T-cell (primary cell): ENCODE data around the gene SLC26A8. TPM values are rescaled to one million over a fixed set of nuclear protein-coding genes. Genes with fewer than 3 reads are reported as not detected.

Source experiments
- ATAC-seq, 4 experiments: fragments of 200-7000 bp in 3 of 4; fragments of 150-1000 bp in 1 of 4; cut with Tn5 transposase; replicated peaks in 1 of 4; 1 replicate in 3 of 4; 2 replicates in 1 of 4; pipeline ENCODE4 v1.10.0; 2021; ENCODE audit warnings: moderate library complexity in 3 of 4, mild to moderate bottlenecking in 2 of 4, moderate number of reproducible peaks in 1 of 4
- CTCF ChIA-PET, 2 donors: fragments of 300-600 bp; sonication (Branson Sonifier 250); formaldehyde crosslinking; loops; one replicate each; lab custom pipeline; 2022; ENCODE audit warnings: antibody characterized with exemption in 2 of 2; lab: Charles Lee
- POLR2A ChIA-PET, 2 donors: fragments of 300-600 bp; sonication (Branson Sonifier 250); formaldehyde crosslinking; loops; one replicate each; lab custom pipeline; 2022; ENCODE audit warnings: antibody characterized with exemption in 2 of 2; lab: Charles Lee
- DNase-seq, 35 experiments: peaks; one replicate each; pipeline versions ENCODE4 v3.0.0 to v3.0.0-alpha.2; 2013 to 2023
- H3K27ac ChIP-seq: one replicate; pipeline ENCODE4 v1.5.1; 2013; ENCODE audit warnings: low read length
- H3K27me3 ChIP-seq, 2 experiments: replicated peaks in 1 of 2; 1 replicate in 1 of 2; 2 replicates in 1 of 2; pipeline versions ENCODE4 v1.6.1 to v1.7.0; 2013; ENCODE audit warnings: low read length in 1 of 2, mixed read lengths in 1 of 2; ENCODE audit not compliant: control insufficient read depth in 2 of 2, insufficient read depth in 2 of 2; ENCODE audit errors: extremely low read depth in 1 of 2
- H3K36me3 ChIP-seq, 2 donors: 1 replicate in 1 of 2; 2 replicates in 1 of 2; pipeline versions ENCODE4 v1.6.1 to v1.7.0; 2013; ENCODE audit warnings: low read length in 1 of 2; ENCODE audit not compliant: control insufficient read depth in 2 of 2, insufficient read depth in 1 of 2; ENCODE audit errors: extremely low read depth in 1 of 2
- H3K4me1 ChIP-seq, 2 experiments: 1 replicate in 1 of 2; 2 replicates in 1 of 2; pipeline versions ENCODE4 v1.6.1 to v1.7.0; 2013; ENCODE audit warnings: low read length in 2 of 2, mixed read lengths in 1 of 2; ENCODE audit not compliant: insufficient read depth in 2 of 2, control insufficient read depth in 1 of 2; ENCODE audit errors: extremely low read depth in 1 of 2
- H3K4me3 ChIP-seq, 2 donors: 1 replicate in 1 of 2; 2 replicates in 1 of 2; pipeline versions ENCODE4 v1.5.1 to v1.7.0; 2013; ENCODE audit warnings: mild to moderate bottlenecking in 2 of 2, low read length in 1 of 2, moderate library complexity in 1 of 2; ENCODE audit not compliant: control insufficient read depth in 1 of 2; ENCODE audit errors: extremely low read depth in 1 of 2
- H3K9me3 ChIP-seq: 2 replicates; pipeline ENCODE4 v1.7.0; 2013
- H3K27ac Mint-ChIP-seq, 2 donors: one replicate each; pipeline ENCODE4 v1.8.0; 2020 to 2021; ENCODE audit warnings: mild to moderate bottlenecking in 2 of 2, mixed read lengths in 2 of 2
- H3K27me3 Mint-ChIP-seq, 2 donors: one replicate each; pipeline ENCODE4 v1.8.0; 2021 to 2022; ENCODE audit warnings: mixed read lengths in 2 of 2
- H3K36me3 Mint-ChIP-seq: one replicate; pipeline ENCODE4 v1.8.0; 2021; ENCODE audit warnings: mixed read lengths
- H3K4me1 Mint-ChIP-seq, 3 donors: one replicate each; pipeline ENCODE4 v1.8.0; 2020 to 2022; ENCODE audit warnings: mixed read lengths in 3 of 3, mild to moderate bottlenecking in 1 of 3
- H3K4me3 Mint-ChIP-seq, 3 donors: one replicate each; pipeline ENCODE4 v1.8.0; 2020 to 2022; ENCODE audit warnings: mild to moderate bottlenecking in 3 of 3, mixed read lengths in 3 of 3, moderate library complexity in 3 of 3
- H3K9me3 Mint-ChIP-seq, 3 donors: one replicate each; pipeline ENCODE4 v1.8.0; 2020 to 2022; ENCODE audit warnings: mixed read lengths in 3 of 3
- WGBS: methylation state at CpG from one replicate; pipeline ENCODE4 v1.1.5; 2013; ENCODE audit warnings: missing lambda C conversion rate; ENCODE audit not compliant: insufficient coverage; 5-methylcytosine and 5-hydroxymethylcytosine counted together
- total RNA-seq, 35 experiments: library from RNA in 6 of 35; stranded (reverse) in 6 of 35; fragments of 120-200 nt in 1 of 35; gene quantifications; one replicate each; pipeline versions ENCODE4 v1.2.1 to v1.2.4 and lab custom pipeline; 2013 to 2026

SLC26A8 gene
- total RNA-seq, 5 donors from 2014 or later (not counting 1 experiment from before 2014, with no cell fraction given): not detected

DNA sequence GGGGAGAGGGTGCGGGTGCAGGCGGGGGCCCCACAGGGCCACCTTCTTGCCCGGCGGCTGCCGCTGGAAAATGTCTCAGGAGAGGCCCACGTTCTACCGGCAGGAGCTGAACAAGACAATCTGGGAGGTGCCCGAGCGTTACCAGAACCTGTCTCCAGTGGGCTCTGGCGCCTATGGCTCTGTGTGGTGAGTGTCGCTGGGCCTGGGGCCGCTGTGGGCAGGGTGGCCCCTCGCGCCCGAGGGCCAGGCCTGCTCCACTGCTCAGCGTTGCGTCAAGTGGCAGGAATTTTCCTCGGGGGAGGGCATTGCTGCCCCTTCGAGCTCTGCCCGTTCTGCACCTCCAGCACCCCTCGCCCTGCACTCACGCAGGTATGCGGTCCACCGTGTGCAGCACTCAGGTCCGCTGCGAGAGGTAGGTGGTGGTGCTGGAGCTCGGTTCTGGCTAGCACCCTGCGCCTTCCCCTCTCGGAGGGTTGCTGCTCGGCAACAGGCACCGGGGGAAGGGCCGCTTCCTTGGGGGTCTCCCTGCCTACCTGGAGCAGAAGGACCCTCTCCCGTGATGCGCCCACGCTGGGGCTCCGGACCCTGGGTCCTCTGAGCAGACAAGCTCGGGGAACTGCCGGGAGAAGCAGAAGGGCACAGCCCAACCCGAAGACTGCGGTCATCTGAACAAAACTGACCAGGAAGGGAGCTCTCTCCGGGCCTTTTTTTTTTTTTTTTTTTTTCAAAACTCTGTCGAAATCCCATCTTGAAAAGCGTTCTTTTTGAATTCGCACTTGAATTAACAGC, 3.8 kb upstream of the SLC26A8 start:
- 0% methylated on average over 34 of the region's 44 CpGs for WGBS

DNA sequence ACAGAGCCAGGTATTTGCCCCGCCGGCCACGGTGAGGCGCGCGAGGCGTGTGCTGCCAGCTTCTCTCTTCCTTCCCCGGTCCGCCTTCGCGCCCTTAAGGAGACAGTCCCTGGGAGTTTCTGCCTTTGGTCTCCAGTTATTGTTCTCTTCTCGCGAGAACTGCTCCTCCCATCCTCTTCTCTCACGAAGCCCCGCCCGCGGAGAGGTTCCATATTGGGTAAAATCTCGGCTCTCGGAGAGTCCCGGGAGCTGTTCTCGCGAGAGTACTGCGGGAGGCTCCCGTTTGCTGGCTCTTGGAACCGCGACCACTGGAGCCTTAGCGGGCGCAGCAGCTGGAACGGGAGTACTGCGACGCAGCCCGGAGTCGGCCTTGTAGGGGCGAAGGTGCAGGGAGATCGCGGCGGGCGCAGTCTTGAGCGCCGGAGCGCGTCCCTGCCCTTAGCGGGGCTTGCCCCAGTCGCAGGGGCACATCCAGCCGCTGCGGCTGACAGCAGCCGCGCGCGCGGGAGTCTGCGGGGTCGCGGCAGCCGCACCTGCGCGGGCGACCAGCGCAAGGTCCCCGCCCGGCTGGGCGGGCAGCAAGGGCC, 3.2 kb upstream of the SLC26A8 start, which contains the start of gene MAPK14:
MAPK14 (plus strand) TSS at position 308 of the 587 bp plus-strand sequence. CDS start 350 bp downstream, outside the sequence.
- Mint-ChIP-seq H3K27me3 (peaks cover 20 to 23% of the 10 kb centered on the region in 2 donors), H3K4me3 (peak within 1 kb of the TSS; percentile 88 to 94 (median 90)), H3K9me3 (no peaks in the 10 kb centered on the region), H3K27ac (peak within 1 kb of the TSS; percentile 92 to 93), H3K36me3 (peaks cover 7% of the 10 kb centered on the region), H3K4me1 (peaks cover 34 to 39% (median 39%) of the 10 kb centered on the region in 3 donors)
- DNase-seq (peak; percentile 96 to 100 (median 98)), ATAC-seq (peak; percentile 88 to 91 (median 88))
- Histone ChIP-seq H3K27ac (peak within 1 kb of the TSS; percentile 75), H3K36me3 (no peaks in the 10 kb centered on the region), H3K9me3 (no peaks in the 10 kb centered on the region), H3K27me3 (peaks cover 0 to 15% of the 10 kb centered on the region in 2 experiments), H3K4me3 (peak within 1 kb of the TSS; percentile 96 to 98), H3K4me1 (peaks cover 12 to 28% of the 10 kb centered on the region in 2 experiments)
- WGBS: under 1% methylated on average over 61 of the region's 62 CpGs
- POLR2A ChIA-PET: interaction anchor here in 1 of 2 donors (0.6 to 1.1 kb wide), 2 partner anchors 72 to 857 kb away, joined by 3 to 5 read pairs; no protein-coding TSS in a partner anchor
- CTCF ChIA-PET: interaction anchor here (0.5 to 5.4 kb wide), 18 partner anchors 8 to 1391 kb away, joined by 3 to 65 read pairs (median 4); partner anchors contain the start of gene MAPK13 (in 1 of the 2)

More for the DNA sequence above, 3.8 kb upstream of the SLC26A8 start:
- Mint-ChIP-seq H3K4me1 (peaks cover 40 to 46% (median 45%) of the 10 kb centered on the region in 3 donors), H3K36me3 (peaks cover 7% of the 10 kb centered on the region), H3K4me3 (peak overlapping the region; percentile 88 to 94 (median 90)), H3K9me3 (no peaks in the 10 kb centered on the region), H3K27me3 (peaks cover 16 to 19% of the 10 kb centered on the region in 2 donors), H3K27ac (peak overlapping the region; percentile 81 to 84)
- ChIA-PET POLR2A (interaction anchor here (0.5 to 1.3 kb wide), 8 partner anchors 20 to 515 kb away, joined by 3 to 12 read pairs (median 4); no protein-coding TSS in a partner anchor), CTCF (interaction anchor here (0.5 to 5.4 kb wide), 28 partner anchors 7 to 1392 kb away, joined by 3 to 65 read pairs (median 4); partner anchors contain the start of gene MAPK13 (in 1 of the 2))
- DNase-seq (peak in 32 of 35 experiments; percentile 4 to 63 (median 38)), ATAC-seq (peak; percentile 33 to 46 (median 36))
- peaks cover 14 to 30% of the 10 kb centered on the region in 2 experiments for H3K4me1 ChIP-seq
- H3K27me3 ChIP-seq: peaks cover 0 to 15% of the 10 kb centered on the region in 2 experiments
- peak overlapping the region; percentile 96 to 98 for H3K4me3 ChIP-seq
- no peaks in the 10 kb centered on the region for H3K9me3 ChIP-seq
- peak overlapping the region; percentile 75 for H3K27ac ChIP-seq
- H3K36me3 ChIP-seq: no peaks in the 10 kb centered on the region

DNA sequence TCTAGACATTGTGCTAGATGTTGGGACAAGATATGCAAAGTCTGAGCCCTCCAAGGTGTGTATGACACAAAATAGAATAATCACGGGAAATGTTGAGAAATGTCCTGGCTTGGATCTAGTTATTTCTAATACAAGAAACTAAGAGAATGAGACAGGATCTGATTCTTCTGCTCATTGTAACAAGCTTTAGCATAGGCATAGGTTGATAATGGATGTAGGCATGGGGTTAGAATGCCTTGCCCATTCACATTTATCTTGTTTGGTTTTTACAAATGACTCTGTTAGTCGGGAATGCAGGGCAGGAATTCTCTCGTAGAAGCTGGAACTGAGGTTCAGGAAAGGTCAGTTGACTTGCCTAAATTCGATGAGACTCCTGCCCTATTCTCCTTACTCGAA, 1.5 kb upstream of the SLC26A8 start:
- ChIA-PET CTCF (interaction anchor here (0.5 to 5.4 kb wide), 7 partner anchors 21 to 319 kb away, joined by 3 to 65 read pairs (median 3); no protein-coding TSS in a partner anchor), POLR2A (interaction anchor here in 1 of 2 donors (0.6 kb wide), 1 partner anchor 363 kb away, joined by 3 read pairs; no protein-coding TSS in a partner anchor)
- Histone ChIP-seq H3K9me3 (no peaks in the 10 kb centered on the region), H3K27ac (no peak overlapping the region), H3K4me1 (peaks cover 8 to 19% of the 10 kb centered on the region in 2 experiments), H3K4me3 (no peak overlapping the region), H3K27me3 (peaks cover 0 to 15% of the 10 kb centered on the region in 2 experiments), H3K36me3 (no peaks in the 10 kb centered on the region)
- Mint-ChIP-seq H3K4me3 (no peak overlapping the region), H3K36me3 (peaks cover 2% of the 10 kb centered on the region), H3K27me3 (peaks cover 20 to 26% of the 10 kb centered on the region in 2 donors), H3K27ac (no peak overlapping the region), H3K4me1 (peaks cover 22 to 27% (median 24%) of the 10 kb centered on the region in 3 donors), H3K9me3 (no peaks in the 10 kb centered on the region)
- 88% methylated on average over 4 of the region's 5 CpGs for WGBS
- ATAC-seq (no peak), DNase-seq (no peak)

DNA sequence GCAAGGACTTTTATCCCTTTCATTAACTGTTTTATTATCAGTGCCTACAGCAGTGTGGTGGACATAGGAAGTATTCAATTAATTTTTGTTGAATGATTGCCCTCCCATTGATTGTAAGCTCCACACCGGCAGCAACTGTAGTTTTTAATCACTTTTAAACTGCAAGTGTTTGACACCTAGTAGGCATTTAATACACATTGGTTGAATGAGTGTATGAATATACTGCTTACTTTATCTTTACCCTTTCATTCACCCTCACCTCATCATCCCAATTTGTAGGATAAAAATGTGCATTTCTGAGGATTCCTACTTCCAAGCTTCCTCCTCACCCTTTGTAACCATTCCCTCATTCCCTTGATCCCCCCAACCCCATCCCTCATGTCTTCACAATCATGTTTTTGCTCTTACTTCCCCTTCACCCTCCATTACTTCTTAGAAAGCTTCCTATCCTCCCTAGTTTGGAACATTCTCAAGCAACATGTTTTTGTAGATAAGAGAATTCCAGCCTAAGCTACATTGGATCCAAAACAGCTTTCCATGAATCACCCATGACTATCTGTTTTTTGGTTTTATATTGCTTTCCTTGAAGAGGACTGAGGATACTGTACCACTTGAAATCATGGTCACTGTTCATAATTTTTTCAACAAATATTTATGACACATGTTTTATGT, 955 bp upstream of the SLC26A8 start:
- ChIA-PET POLR2A (interaction anchor here in 1 of 2 donors (0.6 kb wide), 1 partner anchor 363 kb away, joined by 3 read pairs; no protein-coding TSS in a partner anchor), CTCF (interaction anchor here in 1 of 2 donors (0.5 to 5.4 kb wide), 5 partner anchors 21 to 320 kb away, joined by 3 to 65 read pairs (median 3); no protein-coding TSS in a partner anchor)
- Mint-ChIP-seq H3K27ac (no peak overlapping the region), H3K9me3 (no peaks in the 10 kb centered on the region), H3K27me3 (peaks cover 20 to 26% of the 10 kb centered on the region in 2 donors), H3K4me1 (peaks cover 18 to 23% (median 23%) of the 10 kb centered on the region in 3 donors), H3K36me3 (no peaks in the 10 kb centered on the region), H3K4me3 (no peak overlapping the region)
- Histone ChIP-seq H3K27me3 (peaks cover 0 to 15% of the 10 kb centered on the region in 2 experiments), H3K4me3 (no peak overlapping the region), H3K27ac (no peak overlapping the region), H3K9me3 (no peaks in the 10 kb centered on the region), H3K36me3 (no peaks in the 10 kb centered on the region), H3K4me1 (peaks cover 8 to 15% of the 10 kb centered on the region in 2 experiments)
- ATAC-seq (no peak), DNase-seq (no peak)
- no CpG with 5 or more reads among the region's 1 CpG for WGBS

DNA sequence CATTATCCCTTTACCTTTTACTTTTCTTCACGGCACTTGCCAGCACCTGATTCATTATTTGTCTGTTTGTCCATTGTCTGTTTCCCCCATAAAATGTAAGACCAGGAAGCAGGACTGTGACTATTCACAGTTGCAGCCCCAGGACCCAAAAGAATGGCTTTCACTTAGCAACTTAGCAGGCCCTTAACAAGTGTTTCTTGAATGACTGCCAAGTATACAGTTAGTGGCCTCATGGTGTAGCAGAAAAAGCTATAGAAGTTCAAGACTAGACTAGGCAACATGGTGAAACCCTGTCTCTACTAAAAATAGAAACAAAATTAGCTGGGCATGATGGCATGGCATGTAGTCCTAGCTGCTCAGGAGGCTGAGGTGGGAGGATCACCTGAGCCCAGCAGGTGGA, 4.3 kb downstream of the SLC26A8 start:
- WGBS: 38% methylated on average over 1 of the region's 1 CpG
- Histone ChIP-seq H3K27me3 (peaks cover 0 to 21% of the 10 kb centered on the region in 2 experiments), H3K27ac (no peak overlapping the region), H3K36me3 (no peaks in the 10 kb centered on the region), H3K4me1 (peaks cover 0 to 4% of the 10 kb centered on the region in 2 experiments), H3K9me3 (no peaks in the 10 kb centered on the region), H3K4me3 (no peak overlapping the region)
- POLR2A ChIA-PET: no interaction called here
- Mint-ChIP-seq H3K27me3 (peaks cover 18 to 25% of the 10 kb centered on the region in 2 donors), H3K4me3 (no peak overlapping the region), H3K27ac (no peak overlapping the region), H3K9me3 (no peaks in the 10 kb centered on the region), H3K36me3 (no peaks in the 10 kb centered on the region), H3K4me1 (peaks cover 0 to 6% (median 5%) of the 10 kb centered on the region in 3 donors)
- CTCF ChIA-PET: no interaction called here
- ATAC-seq: no peak
- DNase-seq: no peak
